Measurements from ENCODE around the gene PFDN5. TPM values are rescaled to one million over a fixed set of nuclear protein-coding genes. Genes with fewer than 3 reads are reported as not detected.

Gene PFDN5
- total and polyA plus RNA-seq, 12 donors, result 307 to 1,216 (median 356) TPM

GRCh38 chr12:53343969-53344368, 48.6 kb downstream of the PFDN5 start:
- H3K4me3 ChIP-seq, result peak overlapping the region in 3 of 10 donors; percentile 65 to 74 (median 71)
- 93 to 94% methylated on average over 4 of the region's 4 CpGs for whole genome bisulfite sequencing, 2 donors
- ATAC-seq, result no peak
- peaks cover 5 to 23% (median 16%) of the 10 kb centered on the region in 9 donors for H3K4me1 ChIP-seq
- peaks cover 0 to 4% (median 0%) of the 10 kb centered on the region in 7 donors for H3K27me3 ChIP-seq
- no peaks in the 10 kb centered on the region for H3K9me3 ChIP-seq
- H3K27ac ChIP-seq, result peak overlapping the region in 1 of 10 donors; percentile 91
- no peaks in the 10 kb centered on the region for H3K36me3 ChIP-seq
- no peak for DNase-seq
- intact Hi-C loops (cut with DNase I), result loop anchor here in 2 of 10 donors (2.0 kb wide), 2 partner anchors 17 to 19 kb away; no protein-coding TSS in a partner anchor
- no peak for TF ChIP-seq CTCF (IDR thresholded peaks at IDR 0.05)

- intact Hi-C loops (cut with DNase I), result loop anchor here in 2 of 10 donors (2.0 kb wide), 2 partner anchors 18 to 20 kb away; no protein-coding TSS in a partner anchor
- peaks cover 5 to 23% (median 16%) of the 10 kb centered on the region in 9 donors for H3K4me1 ChIP-seq
- H3K27ac ChIP-seq, result peak overlapping the region in 9 of 10 donors; percentile 55 to 93 (median 86)
Observed at GRCh38 chr12:53344487-53344823, 49.1 kb downstream of the PFDN5 start.

GRCh38 chr12:53344824-53345485, 49.6 kb downstream of the PFDN5 start:
- no peaks in the 10 kb centered on the region for H3K9me3 ChIP-seq
- H3K36me3 ChIP-seq, result no peaks in the 10 kb centered on the region
- DNase-seq (peak; percentile 80 to 82), ATAC-seq (peak; percentile 91 to 97 (median 95))
- peaks cover 5 to 23% (median 16%) of the 10 kb centered on the region in 9 donors for H3K4me1 ChIP-seq
- TF ChIP-seq CTCF (IDR thresholded peaks at IDR 0.05), result peak; percentile 58 to 90 (median 77)
- H3K4me3 ChIP-seq, result peak overlapping the region; percentile 42 to 82 (median 71)
- H3K27ac ChIP-seq, result peak overlapping the region; percentile 55 to 93 (median 86)
- 0 to 1% methylated on average over 44 to 49 of the region's 50 CpGs for WGBS, 2 donors
- H3K27me3 ChIP-seq, result no peaks in the 10 kb centered on the region
- intact Hi-C loops (cut with DNase I), result loop anchor here in 7 of 10 donors (1.0 to 2.0 kb wide), 3 partner anchors 18 to 21 kb away; no protein-coding TSS in a partner anchor

More at GRCh38 chr12:53344487-53344823, 49.1 kb downstream of the PFDN5 start:
- ATAC-seq, result no peak
- Histone ChIP-seq H3K36me3 (no peaks in the 10 kb centered on the region), H3K4me3 (peak overlapping the region; percentile 42 to 82 (median 71)), H3K9me3 (no peaks in the 10 kb centered on the region), H3K27me3 (no peaks in the 10 kb centered on the region)
- no peak for DNase-seq
- WGBS, 2 donors, result 2 to 4% methylated on average over 19 of the region's 19 CpGs
- TF ChIP-seq CTCF (IDR thresholded peaks at IDR 0.05), result no peak

GRCh38 chr12:53345486-53346188, 50.3 kb downstream of the PFDN5 start:
- peak in 3 of 9 donors; percentile 3 to 32 (median 13) for TF ChIP-seq CTCF (IDR thresholded peaks at IDR 0.05)
- intact Hi-C loops (cut with DNase I), result loop anchor here in 7 of 10 donors (1.0 to 2.0 kb wide), 3 partner anchors 19 to 21 kb away; no protein-coding TSS in a partner anchor
- Histone ChIP-seq H3K27me3 (no peaks in the 10 kb centered on the region), H3K4me1 (peaks cover 5 to 23% (median 16%) of the 10 kb centered on the region in 9 donors), H3K4me3 (peak overlapping the region; percentile 42 to 82 (median 71)), H3K36me3 (no peaks in the 10 kb centered on the region), H3K27ac (peak overlapping the region in 9 of 10 donors; percentile 77 to 93 (median 86)), H3K9me3 (no peaks in the 10 kb centered on the region)
- ATAC-seq (peak; percentile 58 to 91 (median 71)), DNase-seq (peak; percentile 73 to 79)
- 21 to 22% methylated on average over 10 of the region's 10 CpGs for WGBS, 2 donors

Data from heart right ventricle (tissue), 16 donors.